Measurements from ENCODE around the gene SLX4IP. TPM values are rescaled to one million over a fixed set of nuclear protein-coding genes. Genes with fewer than 3 reads are reported as not detected.
A peak's percentile ranks its signal among the peaks of the same experiment; 100 is the strongest.

SLX4IP gene
- total RNA-seq, 1 donor from 2014 or later: 5.4 TPM

GRCh38 chr20:10507052-10507451 lies 71.9 kb downstream of the SLX4IP start:
- Mint-ChIP-seq H3K4me1 (ENCODE audit: low read depth) (peaks cover 58% of the 10 kb centered on the region), H3K27ac (ENCODE audit: unreplicated experiment) (no peak overlapping the region), H3K27me3 (ENCODE audit: low read depth) (no peaks in the 10 kb centered on the region), H3K36me3 (ENCODE audit: low read depth) (no peaks in the 10 kb centered on the region), H3K9me3 (ENCODE audit: low read depth) (no peaks in the 10 kb centered on the region), H3K4me3 (ENCODE audit: unreplicated experiment) (no peak overlapping the region)
- TF ChIP-seq CTCF (IDR thresholded peaks at IDR 0.05): no peak
- DNase-seq (ENCODE audit: low spot score): no peak

DNA sequence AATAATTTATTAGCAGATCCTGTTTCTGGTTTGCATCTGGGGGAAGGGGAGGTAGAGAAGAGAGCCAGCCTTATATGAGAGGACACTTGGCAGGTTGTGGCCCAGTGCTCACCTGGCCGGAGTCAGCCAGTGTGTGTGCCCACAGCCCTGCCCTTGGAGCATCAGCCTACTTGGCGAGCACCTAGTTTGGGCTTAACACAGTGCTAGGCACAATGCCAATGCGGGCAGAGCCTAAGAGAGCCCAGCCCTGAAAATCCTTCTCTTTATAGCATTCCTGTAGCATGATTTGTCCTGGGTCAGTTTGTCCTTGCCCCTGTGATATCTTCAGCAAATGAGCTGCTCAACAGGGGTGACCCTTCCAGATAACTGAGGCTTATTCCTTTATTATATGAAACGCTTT lies 73.0 kb downstream of the SLX4IP start:
- Mint-ChIP-seq H3K27me3 (ENCODE audit: low read depth) (no peaks in the 10 kb centered on the region), H3K36me3 (ENCODE audit: low read depth) (no peaks in the 10 kb centered on the region), H3K4me1 (ENCODE audit: low read depth) (peaks cover 62% of the 10 kb centered on the region), H3K27ac (ENCODE audit: unreplicated experiment) (no peak overlapping the region), H3K9me3 (ENCODE audit: low read depth) (no peaks in the 10 kb centered on the region), H3K4me3 (ENCODE audit: unreplicated experiment) (no peak overlapping the region)
- no peak for TF ChIP-seq CTCF (IDR thresholded peaks at IDR 0.05)
- no peak for DNase-seq (ENCODE audit: low spot score)

- H3K4me3 Mint-ChIP-seq (ENCODE audit: unreplicated experiment): no peak overlapping the region
- peak overlapping the region; percentile 92 for H3K27ac Mint-ChIP-seq (ENCODE audit: unreplicated experiment)
- H3K27me3 Mint-ChIP-seq (ENCODE audit: low read depth): no peaks in the 10 kb centered on the region
- H3K36me3 Mint-ChIP-seq (ENCODE audit: low read depth): no peaks in the 10 kb centered on the region
- peaks cover 67% of the 10 kb centered on the region for H3K4me1 Mint-ChIP-seq (ENCODE audit: low read depth)
- no peak for DNase-seq (ENCODE audit: low spot score)
- H3K9me3 Mint-ChIP-seq (ENCODE audit: low read depth): no peaks in the 10 kb centered on the region
- no peak for TF ChIP-seq CTCF (IDR thresholded peaks at IDR 0.05)
Observed at GRCh38 chr20:10508468-10509251, 73.6 kb downstream of the SLX4IP start.

DNA sequence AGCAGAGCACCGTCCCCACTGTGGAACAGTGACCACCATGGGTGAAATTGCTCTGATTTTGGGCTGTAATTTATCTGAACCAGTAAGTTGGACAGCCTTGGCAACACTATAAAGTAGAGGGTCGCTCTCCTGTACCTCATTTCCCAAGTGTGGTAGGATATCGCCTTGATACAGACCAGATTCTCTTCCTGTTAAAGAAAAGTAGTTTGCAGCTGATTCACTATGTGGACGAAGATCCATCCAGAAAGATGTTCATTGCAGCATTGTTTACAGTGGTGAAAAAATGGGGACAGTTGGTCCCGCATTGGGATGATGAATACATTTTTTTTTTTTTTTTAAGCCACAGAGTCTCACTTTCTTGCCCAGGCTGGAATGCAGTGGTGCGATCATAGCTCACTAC lies 74.3 kb downstream of the SLX4IP start:
- no peak for TF ChIP-seq CTCF (IDR thresholded peaks at IDR 0.05)
- H3K4me3 Mint-ChIP-seq (ENCODE audit: unreplicated experiment): no peak overlapping the region
- H3K27me3 Mint-ChIP-seq (ENCODE audit: low read depth): no peaks in the 10 kb centered on the region
- no peaks in the 10 kb centered on the region for H3K36me3 Mint-ChIP-seq (ENCODE audit: low read depth)
- no peak for DNase-seq (ENCODE audit: low spot score)
- H3K27ac Mint-ChIP-seq (ENCODE audit: unreplicated experiment): peak overlapping the region; percentile 50
- H3K9me3 Mint-ChIP-seq (ENCODE audit: low read depth): no peaks in the 10 kb centered on the region
- peaks cover 74% of the 10 kb centered on the region for H3K4me1 Mint-ChIP-seq (ENCODE audit: low read depth)

- H3K36me3 Mint-ChIP-seq (ENCODE audit: low read depth): no peaks in the 10 kb centered on the region
- peaks cover 72% of the 10 kb centered on the region for H3K4me1 Mint-ChIP-seq (ENCODE audit: low read depth)
- H3K9me3 Mint-ChIP-seq (ENCODE audit: low read depth): no peaks in the 10 kb centered on the region
- no peak for TF ChIP-seq CTCF (IDR thresholded peaks at IDR 0.05)
- no peak for DNase-seq (ENCODE audit: low spot score)
- no peak overlapping the region for H3K27ac Mint-ChIP-seq (ENCODE audit: unreplicated experiment)
- H3K4me3 Mint-ChIP-seq (ENCODE audit: unreplicated experiment): no peak overlapping the region
- H3K27me3 Mint-ChIP-seq (ENCODE audit: low read depth): no peaks in the 10 kb centered on the region
Observed at GRCh38 chr20:10510216-10510615, 75.1 kb downstream of the SLX4IP start.

Data from chondrocyte (in vitro differentiated cells).